ENCODE data around the gene RPS6KB2.

- TF ChIP-seq EZH2phosphoT487 (IDR thresholded peaks at IDR 0.05; ENCODE audit: low read length) = no peak
- TF ChIP-seq CTCF (IDR thresholded peaks at IDR 0.05; ENCODE audit: low read length) = no peak
- no peak for TF ChIP-seq EZH2 (optimal IDR thresholded peaks at IDR 0.05; ENCODE audit: low read depth, low read length)
These were observed at the start of gene RPS6KB2 for GRCh38 chr11:67428052-67429001.
